SW480 (cell line): ENCODE measurements around the gene TNFRSF18.

Experiments used
- DNase-seq: peaks from one replicate; pipeline ENCODE4 v3.0.0-alpha.2; 2016; ENCODE audit warnings: low spot score

The TNFRSF18 gene

DNA sequence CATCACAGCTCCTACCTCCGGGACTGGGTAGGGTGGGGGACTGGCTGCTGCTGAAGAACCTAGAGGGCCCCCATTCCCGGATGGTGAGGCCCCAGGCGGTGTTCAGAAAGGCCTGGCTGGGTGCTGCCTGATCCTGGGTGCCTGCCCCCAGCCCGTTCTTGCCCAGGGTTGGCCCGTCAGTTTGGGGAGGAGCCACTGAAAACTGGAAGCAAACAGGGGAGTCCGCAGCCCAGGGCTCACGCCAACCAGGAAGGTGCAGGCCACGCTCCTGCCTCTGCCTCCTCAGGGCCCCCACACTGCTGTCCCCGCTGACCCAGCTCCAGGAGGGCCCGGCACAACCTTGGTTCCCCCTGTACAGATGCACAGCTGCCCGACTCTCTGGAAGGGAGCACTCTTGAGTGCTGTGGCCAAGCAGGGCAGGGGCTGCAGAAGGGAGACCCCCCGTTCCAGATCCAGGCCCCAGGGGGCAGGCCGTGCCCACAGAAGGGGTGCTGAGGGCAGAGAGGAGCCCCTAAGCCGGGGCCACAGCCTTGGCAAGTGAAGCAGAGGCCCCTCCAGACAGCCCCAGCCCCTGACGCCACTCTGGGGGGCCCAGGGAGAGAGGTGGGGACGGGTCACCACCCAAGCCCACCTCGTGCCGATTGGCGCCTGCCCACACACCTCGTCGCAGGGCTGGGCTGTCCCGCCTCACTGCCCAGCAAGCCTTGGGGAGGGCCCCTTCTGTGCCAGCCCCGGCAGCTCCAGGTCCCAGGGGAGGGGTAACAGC is 34.6 kb upstream of the TNFRSF18 start:
- no peak for DNase-seq

DNA sequence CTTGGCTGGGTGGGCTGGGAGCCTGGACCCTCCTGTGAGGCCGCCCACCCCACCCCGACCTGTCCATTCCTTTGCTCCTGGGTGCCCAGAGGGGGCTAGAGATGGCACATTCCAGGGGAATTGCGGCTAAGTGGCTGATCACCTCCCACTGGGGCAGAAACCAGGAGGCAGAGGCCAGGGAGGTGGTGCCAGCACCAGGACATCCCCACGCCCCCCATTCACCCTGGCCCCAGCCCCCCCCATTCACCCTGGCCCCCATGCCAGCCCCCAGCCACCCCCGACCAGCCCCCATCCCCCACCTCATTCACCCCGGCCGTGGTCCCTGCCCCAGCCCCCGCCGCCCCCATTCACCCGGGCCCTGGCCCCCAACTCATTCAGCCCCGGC is 33.9 kb upstream of the TNFRSF18 start:
- no peak for DNase-seq

DNA sequence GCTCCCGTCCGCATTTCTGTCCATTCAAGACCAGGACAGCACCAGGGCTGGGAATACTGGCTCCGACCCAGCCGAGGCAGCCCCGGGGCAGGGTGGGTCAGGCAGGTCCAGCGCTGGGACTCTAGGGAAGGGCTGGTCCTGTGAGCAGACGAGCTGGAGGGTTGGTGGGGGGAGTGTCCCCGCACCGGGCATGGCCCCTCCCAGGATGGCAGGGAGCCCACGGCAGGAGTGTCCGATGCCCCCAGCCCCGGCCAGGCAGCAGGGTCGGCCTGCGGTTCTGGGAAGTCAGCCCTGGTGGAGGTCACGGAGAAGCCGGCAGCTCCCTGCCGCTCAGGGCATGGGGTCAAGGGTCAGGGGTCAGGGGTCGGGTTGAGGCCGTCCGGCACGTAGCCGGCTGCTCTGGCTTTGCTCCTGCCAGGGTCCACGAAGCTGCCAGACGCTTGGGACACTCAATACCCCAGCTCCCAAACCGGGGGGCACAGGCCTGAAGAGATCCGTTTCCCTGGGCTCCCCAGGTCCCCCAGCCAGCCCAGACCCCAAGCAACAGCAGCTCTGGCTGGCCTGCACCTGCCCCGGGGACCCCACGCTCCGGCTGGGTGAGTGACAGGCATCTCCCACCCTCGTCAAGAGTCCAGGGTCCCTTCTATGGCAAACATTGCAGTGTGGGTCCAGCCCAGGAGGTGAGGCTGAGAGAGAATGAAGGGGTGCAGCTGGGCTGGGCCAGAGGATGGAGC is 33.4 kb upstream of the TNFRSF18 start:
- no peak for DNase-seq

DNA sequence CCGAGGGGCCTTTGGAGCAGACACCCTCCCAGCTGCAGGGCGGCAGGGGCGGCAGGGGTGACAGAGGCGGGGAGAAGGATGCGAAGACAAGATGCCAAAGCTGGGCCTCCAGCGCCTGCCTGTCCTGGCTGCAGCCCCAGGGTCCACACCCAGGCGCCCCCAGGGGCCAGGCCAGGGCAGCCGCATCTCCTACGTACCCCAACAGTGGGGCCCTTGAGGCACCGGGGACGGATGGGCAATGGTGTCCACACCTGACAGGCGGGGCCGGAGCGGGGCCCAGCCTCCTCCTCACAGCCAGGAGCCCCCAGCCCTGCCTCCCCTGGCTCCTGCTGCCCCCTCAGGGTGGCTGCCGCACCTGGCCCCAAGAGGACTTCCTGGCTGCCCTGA is 32.8 kb upstream of the TNFRSF18 start:
- no peak for DNase-seq

DNA sequence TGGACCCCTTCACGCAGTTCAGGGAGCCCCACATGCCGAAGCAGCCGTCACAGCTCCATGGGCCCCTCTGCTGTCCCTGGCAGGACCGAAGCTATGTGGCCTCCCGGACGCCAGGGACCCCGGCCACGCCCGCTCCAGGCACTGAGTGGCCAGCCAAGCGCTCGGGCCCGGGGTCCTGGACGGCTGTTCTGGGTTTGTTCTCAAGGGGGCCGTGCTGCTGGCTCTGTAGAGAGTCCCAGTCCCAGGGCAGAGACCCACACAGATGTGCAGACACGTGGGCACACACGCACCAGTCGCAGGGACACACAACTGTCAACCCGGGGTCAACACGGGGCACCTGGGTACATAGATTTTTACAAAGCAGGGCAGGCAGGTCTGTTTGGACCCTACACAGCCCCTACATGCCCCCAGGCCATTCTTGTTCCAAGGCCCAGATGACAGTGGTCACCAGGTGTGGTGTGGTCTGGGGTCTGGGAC is 32.3 kb upstream of the TNFRSF18 start:
- DNase-seq = no peak

DNA sequence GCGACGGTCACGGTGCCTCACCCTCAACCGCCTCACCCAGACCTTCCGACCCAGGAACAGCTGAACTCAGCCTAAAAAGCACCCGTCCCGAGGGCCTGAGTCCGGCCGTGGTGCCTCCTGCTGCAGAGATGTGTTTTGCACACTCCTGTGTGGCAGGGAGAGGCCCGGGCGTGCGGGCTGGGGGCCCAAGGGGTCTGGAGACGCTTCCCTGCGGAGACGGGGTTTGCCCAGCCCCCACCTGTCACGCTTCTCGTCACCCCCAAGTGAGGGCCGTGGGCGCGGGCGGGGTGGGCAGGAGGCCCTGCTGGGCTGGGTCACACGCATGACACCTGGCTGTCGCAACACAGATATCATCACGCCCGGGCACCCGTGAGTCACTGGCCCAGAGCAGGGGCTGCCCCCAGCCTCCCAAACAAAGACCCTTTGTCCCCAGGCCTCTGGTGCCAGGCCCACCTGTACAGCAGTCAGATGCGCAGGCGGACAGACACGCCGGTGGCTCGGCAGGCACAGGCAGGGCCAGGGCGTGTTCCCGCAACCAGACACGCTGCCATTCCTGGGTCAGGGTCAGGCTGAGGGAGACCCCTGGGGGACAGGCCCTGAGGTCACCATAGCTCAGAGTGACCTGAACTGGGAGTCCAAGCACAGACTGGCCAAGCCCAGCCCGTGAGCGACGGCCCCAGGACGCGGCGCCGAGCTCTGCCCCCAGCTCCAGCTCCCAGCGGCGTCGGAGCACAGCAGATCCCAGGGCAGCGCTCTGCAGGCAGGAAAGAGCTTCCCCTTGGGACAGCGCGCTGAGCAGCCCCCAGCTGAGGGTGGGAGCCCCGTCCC is 31.7 kb upstream of the TNFRSF18 start:
- peak; percentile 98 for DNase-seq

DNA sequence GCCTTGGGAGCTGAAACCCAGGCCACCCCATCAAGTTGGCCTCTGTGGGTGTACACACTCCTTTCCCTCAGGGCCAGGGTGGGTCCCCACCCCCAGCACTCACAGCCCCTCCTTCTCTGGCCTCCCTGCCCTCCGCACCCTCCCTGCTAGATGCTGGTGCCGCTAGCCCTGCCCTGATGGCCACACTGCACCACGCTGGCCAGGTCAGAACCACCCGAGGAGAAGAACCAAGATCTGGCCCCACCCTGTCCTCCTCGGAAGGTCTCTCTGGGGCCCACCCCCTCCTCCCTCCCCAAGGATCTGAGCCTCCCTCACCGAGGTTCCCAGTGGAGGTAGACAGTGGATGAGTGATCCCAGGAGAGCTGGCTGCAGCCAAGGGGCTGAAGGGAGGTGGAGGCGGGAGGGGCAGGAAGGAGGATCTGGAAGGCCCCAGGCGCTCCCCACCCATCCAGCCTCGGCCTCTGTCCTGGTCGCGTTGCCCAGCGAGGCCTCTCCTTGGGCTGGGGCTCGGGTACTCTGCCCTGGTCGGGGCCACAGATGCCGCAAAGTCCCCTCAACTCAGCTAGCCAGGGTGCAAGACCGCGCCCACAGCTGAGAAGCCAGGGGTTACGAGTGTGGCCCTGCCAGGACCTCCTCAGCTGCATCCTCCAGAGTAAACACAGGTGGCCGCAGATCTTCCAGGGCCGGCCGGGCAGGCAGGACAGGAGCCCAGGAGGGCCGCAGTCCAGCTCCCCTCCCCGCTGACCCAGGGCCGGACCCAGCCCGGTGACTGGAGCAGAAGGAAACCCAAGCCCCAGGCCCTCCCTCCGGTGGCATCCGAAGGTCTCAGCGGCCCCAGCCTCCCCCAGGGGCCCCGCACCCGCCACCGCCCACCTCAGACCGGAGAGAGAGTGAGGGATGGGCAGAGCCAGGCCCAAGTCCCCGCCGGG is 30.8 kb upstream of the TNFRSF18 start:
- DNase-seq = peak; percentile 50

DNA sequence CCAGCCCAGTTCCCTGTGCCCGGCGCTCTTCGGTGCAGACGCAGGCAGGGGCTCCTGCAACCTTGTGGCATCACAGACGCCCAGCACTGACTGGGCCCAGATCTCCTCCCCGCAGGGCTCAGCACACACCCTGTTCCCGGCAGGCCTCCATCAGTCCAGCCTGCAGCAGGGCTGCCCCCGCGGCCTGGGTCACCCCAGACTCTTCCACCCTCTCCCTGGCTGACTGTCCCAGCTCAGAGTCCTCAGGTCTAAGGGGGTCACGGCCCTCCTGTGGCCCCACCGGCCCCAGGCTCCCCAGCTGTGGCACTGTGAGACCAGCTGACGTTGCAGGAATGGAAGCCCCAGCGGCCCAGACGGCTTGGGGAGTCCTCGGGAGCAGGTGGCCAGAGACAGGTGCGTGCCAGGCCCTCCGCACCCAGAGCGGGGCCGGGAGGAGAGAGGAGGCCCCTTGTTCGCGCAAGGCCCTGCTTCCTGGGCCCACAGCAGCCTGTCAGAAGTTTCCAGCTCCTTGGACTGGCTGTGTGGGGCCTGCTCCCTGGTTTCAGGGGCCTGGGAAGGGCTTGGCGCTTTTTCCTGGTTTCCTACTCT is 29.9 kb upstream of the TNFRSF18 start:
- DNase-seq = no peak

DNA sequence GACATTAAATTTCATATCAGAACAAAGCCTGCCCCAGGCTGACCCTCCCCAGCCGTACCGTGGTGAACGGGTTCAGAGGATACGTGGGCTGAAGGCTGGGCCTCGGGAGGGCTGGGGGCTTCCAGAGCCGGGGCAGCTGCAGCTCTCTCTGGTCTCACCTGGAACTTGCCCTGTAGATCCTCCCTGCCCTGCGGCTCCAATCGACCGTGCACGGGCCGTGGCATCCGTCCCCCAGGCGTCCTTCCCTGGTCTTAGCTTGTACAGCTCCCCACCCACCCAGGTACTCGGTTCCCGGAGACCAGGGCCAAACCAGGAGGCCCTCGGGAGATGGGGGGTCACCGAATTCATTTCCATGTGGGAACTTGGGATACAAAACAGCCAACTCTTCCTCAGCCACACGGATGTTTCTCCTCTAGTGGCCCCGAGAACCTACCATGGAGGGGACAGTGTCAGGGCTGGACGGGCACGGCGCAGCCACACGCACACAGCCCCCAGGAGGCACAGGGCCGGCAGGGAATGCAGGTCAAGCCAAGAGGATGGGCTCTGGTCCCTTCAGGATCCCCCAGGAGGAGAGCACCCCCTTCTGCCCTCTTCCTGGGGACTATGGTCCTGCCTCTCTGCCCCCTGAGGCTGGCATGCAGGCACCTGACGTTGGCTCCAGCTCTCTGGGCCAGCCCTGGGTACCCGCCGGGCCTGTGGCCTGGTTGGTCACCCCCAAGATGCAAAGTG is 28.8 kb upstream of the TNFRSF18 start:
- no peak for DNase-seq

DNA sequence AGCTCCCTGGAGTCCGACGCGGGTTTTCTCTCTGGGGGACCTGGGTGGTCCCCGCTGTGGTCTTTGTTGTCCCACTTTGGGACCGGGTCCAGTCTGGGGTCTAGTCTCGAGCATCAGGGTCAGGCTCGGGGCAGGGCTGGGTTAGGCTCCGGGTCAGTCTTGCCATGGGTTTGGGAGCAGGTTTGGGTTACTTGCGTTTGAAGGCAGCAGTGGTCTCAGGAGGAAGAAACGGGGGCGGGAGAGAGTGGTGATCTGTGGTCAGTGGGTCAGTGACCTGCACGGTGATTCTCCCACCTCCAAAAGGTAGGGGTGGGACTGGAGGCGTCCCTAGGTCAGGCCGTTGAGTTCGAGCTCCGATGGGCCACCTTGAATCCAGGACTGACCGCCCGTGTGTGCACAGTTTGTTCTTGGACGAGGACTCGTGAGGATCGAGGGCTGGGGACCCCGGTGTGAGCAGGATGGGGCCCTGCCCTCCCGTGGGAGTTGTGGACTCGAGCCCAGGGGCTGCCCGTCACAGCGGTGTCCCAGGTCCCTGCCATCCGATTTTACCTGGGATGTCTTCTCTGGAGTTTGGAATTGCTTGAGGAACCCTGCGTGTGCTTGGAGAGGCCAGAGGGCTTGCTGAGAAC is 27.9 kb upstream of the TNFRSF18 start:
- no peak for DNase-seq

DNA sequence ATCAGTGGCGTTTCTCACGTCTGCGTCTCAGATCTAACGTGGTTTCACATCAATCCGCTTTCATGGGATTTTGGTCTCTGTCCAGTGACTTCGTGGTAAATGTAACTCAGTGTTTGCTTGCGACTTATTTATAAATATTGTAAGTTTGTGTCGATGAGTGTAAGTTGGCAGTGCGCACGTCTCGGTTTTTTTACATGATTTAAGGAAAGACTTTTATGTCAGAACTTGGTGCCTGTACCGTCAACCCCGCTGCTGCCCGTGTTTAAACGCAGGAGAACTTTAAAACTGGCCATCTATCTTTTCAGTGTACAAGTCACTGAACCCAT is 27.1 kb upstream of the TNFRSF18 start:
- no peak for DNase-seq

DNA sequence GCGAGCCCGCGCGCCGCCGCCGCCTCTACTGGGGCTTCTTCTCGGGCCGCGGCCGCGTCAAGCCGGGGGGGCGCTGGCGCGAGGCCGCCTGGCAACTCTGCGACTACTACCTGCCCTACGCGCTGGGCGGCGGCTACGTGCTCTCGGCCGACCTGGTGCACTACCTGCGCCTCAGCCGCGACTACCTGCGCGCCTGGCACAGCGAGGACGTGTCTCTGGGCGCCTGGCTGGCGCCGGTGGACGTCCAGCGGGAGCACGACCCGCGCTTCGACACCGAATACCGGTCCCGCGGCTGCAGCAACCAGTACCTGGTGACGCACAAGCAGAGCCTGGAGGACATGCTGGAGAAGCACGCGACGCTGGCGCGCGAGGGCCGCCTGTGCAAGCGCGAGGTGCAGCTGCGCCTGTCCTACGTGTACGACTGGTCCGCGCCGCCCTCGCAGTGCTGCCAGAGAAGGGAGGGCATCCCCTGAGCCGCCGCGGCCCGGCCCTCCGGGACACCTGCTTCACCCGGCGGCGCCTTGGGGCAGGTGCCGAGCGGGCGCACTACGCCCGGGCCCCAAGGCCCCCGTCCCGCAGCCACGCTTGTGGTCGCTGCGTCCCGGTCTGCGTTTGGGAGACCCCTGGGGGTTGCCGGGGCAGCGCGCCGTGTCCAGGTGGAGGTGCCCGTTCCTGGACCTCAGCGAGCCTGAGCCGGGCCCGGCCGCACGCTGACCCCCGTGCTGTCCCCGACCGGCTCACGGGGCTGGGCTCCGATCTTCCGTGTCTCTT is 26.6 kb upstream of the TNFRSF18 start:
- DNase-seq = no peak

DNA sequence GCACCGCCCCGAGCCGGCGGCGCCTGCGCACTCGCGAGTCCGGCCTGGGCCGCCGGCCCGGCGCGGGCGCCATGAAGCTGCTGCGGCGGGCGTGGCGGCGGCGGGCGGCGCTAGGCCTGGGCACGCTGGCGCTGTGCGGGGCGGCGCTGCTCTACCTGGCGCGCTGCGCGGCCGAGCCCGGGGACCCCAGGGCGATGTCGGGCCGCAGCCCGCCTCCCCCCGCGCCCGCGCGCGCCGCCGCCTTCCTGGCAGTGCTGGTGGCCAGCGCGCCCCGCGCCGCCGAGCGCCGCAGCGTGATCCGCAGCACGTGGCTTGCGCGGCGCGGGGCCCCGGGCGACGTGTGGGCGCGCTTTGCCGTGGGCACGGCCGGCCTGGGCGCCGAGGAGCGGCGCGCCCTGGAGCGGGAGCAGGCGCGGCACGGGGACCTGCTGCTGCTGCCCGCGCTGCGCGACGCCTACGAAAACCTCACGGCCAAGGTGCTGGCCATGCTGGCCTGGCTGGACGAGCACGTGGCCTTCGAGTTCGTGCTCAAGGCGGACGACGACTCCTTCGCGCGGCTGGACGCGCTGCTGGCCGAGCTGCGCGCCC is 25.9 kb upstream of the TNFRSF18 start, which contains the start of gene B3GALT6:
Gene B3GALT6 (plus strand): TSS at position 30 of the 588 bp plus-strand sequence. CDS start 42 bp downstream, at position 72.
- no peak for DNase-seq

DNA sequence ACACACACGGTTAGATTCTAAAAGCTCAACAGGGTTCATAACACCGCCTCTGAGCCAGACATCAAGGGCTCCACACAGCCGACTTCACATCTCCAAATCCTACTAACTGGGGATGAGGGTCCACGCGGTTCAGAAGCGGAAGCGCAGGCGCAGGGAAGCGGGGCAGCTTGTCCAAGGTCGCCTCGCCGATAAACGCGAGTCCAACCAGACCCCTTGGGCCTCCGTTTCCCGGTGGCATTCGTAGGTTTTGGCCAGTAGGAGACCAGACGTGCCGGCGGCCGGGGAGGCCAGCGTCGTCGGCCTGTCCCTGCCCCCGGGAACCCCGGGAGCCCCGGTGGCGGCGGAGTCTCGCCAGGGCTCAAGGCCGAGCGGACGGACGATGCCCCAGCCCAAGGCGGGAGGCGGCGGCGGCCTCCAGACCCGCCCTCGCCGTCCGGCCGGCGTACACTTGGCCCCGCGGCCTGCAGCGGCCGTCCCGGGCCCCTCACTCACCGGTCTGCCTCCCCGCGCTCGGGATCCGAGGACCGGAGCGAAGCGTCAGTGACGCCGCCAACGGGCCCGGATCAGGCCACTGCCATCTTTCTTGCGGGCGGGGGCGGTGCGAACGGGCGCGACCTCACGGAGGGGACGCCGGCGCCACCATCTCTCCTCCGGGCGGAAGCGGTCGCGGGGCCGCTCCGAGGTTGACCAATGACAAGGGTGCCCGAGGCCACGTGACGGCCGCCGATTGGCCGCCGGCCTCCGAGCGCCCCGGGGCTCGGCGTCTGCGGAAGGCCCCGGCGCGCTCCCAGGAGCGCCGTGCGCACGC is 25.2 kb upstream of the TNFRSF18 start, which contains the start of gene SDF4:
Gene SDF4 (minus strand): TSS at position 602 of the 808 bp plus-strand sequence. CDS start 3,229 bp downstream, outside the sequence.
- DNase-seq = peak; percentile 96

DNA sequence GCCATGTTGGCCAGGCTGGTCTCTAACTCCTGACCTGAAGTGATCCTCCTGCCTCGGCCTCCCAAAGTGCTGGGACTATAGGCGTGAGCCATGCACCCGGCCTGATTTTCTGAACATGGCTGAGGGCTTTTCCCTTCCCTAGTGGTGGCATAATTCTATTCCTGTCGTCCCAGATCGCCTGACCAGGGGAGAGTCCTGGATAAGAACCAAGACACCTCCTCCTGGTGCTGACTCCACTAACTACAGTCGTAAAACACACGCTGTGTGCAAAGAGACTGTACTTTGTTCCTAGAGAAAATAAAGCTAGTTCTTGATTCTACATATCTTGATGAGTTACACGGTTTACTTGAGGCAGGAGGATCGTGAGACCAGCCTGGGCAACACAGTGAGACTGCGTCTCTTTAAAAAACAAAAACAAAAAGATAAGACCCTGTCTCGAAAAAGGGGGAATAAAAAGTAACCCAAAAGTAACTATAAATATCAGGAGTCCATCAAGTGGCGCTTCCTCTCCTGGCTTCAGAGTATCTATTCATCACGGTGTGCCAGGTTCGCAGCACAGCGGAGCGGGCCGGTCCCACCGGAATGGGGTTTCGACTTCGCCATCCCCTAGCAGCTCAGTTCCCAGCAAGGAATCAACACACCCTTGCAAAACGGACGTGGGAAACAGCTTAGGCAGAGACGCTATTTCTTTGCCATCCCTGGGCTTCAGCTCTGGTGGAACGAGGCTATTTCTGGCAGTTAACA is 24.4 kb upstream of the TNFRSF18 start:
- DNase-seq = peak; percentile 44

DNA sequence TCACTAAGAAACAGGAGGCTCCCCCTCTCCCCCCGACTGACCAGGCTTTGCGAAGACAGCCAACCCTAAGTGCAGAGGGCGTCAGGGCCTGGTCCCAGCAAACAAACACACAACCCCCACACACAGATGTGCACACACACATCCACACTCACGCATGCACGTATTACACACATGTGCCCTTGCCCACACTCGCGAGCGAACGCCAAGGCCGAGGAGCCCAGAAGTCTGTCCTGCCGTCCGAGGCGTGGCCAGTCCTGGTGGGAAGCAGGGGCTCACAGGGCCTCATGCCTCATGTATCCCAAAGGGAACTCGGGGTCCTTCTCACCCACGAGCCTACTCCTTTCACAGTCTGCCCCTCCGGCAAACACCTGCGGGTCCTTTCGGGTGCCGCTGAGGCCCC is 23.4 kb upstream of the TNFRSF18 start:
- no peak for DNase-seq
